GM11168 (cell line): ENCODE measurements around the gene NBEAL2.

Experiments
- in situ Hi-C: fragments of 300-500 bp; cut with MboI; formaldehyde crosslinking; loops from one replicate; pipeline ENCODE4 v1.12.0; 2022; ENCODE audit warnings: low sequenced_read_pairs; ENCODE audit not compliant: unreplicated experiment

NBEAL2 gene

DNA sequence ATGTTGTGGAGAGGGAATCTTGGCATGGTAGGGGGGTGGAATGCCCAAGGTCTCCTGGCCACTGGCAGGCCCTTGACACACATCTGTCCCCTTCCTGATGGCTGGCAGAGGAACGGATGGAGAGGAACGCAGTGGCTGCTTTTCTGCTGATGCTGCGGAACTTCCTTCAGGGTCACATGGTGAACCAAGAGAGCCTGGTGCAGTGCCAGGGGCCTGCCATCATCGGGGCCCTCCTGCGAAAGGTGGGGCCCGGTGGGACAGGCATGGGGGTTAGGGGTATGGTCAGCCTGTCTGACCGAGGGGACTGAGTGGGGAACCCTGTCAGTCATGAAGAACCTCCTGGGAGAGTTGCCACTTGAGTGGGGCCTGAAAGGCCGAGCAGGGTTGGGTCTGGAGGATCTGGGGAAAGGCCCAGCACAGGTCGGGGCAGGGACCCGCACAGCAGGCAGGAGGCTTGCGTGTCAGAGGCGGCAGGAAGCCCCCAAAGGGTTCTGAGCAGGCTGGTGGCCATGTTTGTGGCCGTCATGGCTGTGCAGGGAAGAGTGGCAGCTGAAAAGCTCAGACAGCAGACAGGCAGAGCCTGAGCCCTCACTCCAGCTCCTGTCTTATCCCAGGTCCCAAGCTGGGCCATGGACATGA is 18.1 kb downstream of the NBEAL2 start:
- in situ Hi-C loops = no loop called here

DNA sequence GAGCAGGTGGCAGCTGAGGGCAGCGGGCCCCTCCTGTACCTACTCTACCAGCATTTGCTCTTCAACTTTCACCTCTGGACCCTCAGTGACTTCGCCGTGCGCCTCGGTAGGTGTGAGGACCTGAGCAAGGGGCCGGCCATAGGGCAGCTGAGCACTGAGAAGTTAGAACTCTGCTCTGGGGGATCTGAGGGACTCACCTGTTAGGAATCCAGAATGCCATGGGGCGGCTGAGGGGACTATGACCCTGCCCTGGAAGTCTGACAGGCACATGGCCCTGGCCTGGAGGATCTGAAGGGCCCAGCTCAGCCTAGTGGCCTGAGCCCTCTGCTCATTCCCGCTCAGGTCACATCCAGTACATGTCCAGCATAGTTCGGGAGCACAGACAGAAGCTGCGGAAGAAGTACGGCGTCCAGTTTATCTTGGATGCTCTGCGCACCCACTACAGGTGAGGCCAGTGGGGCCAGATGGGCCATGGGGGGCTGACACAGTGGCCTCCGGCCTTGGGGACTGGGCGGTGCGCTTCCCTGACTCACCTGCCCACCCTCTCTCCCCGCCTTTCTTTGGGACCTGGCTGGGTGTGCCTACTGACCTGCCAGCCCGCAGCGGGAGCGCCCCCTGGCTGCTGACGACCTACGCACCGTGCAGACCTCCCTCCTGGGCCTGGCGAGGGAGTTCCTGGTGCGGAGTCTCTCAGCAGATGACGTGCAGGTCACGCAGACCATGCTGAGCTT is 18.8 kb downstream of the NBEAL2 start:
- in situ Hi-C loops = no loop called here

DNA sequence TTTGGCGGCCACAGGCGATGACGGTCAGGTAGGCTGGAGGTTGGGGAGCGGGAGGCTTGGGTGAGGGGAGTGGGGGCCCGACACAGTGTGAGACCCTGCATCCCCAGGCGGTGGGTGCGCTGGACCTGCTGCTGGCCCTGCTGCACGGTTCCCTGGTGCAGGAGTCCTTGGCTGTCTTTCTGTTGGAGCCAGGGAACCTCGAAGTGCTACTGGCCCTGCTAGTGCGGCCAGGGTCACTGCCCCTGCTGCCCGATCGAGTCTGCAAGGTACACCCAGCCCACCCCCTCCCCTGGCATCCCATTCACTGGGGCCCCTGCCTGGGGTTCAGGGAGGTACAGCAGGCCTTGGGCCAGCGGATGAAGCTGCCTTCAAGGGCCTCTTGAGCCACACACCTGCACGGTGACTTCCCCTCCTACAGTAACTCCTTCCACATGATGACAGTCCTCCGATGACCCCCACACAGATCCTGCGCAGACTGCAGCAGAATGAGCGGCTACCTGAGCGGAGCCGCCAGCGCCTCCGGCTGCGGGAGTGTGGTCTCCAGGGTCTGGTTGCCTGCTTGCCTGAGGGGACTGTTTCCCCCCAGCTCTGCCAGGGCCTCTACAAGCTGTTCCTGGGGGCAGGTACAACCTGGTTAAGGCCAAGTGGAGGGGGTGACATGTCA is 19.5 kb downstream of the NBEAL2 start:
- in situ Hi-C loops = no loop called here

DNA sequence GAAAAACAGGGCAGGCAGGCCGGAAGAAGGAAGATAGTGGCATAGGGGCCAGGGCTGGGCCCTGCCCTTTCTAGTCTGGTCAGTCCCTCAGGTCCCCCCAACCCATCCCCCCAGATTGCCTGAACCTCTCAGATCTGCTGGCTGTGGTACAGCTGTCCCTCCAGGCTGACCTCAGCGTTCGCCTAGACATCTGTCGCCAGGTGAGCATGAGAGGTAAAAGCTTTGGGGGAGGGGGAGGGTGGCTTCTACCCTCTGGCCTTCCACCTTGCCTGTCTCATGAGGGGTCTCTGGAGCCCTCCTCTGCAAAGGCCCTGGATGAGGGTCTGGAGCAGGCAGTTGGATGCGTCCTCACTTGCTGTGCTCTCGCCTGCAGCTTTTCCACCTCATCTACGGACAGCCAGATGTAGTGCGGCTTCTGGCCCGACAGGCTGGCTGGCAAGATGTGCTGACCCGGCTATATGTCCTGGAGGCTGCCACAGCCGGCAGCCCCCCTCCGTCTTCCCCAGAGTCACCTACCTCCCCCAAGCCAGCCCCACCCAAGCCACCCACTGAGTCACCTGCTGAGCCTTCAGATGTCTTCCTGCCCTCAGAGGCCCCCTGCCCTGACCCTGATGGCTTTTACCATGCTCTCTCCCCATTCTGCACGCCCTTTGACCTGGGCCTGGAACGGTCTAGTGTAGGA is 20.2 kb downstream of the NBEAL2 start:
- in situ Hi-C loops = loop anchor here (25.0 kb wide), 1 partner anchor 287 kb away; the partner anchor contains the start of genes PRSS50 and TMIE

DNA sequence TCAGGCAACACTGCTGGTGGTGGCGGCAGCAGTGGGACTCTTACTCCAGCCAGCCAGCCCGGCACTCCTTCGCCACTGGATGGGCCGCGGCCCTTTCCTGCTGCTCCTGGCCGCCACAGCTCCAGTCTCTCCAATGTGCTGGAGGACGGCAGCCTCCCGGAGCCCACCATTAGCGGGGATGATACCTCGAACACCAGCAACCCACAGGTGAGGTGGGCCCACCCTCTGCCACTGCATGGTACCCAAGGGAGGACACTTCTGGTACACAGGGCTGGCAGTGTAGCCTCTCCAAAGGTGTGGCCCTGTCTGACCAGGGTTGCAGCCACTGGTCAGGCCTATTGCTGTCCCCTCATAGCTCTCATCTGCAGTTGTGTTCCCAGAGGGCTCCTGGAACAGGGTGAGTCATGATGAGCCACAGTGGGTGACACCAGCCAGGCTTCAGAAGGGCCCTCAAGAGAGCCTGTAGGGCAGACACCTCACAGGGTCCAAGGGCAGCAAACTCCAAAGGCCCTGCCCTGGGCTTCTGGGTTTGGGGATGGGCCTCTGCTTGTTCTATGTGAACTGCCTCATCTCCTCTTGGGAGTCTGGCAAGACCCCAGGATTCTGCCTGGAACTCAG is 20.8 kb downstream of the NBEAL2 start:
- in situ Hi-C loops = loop anchor here (25.0 kb wide), 1 partner anchor 288 kb away; the partner anchor contains the start of genes PRSS50 and TMIE

DNA sequence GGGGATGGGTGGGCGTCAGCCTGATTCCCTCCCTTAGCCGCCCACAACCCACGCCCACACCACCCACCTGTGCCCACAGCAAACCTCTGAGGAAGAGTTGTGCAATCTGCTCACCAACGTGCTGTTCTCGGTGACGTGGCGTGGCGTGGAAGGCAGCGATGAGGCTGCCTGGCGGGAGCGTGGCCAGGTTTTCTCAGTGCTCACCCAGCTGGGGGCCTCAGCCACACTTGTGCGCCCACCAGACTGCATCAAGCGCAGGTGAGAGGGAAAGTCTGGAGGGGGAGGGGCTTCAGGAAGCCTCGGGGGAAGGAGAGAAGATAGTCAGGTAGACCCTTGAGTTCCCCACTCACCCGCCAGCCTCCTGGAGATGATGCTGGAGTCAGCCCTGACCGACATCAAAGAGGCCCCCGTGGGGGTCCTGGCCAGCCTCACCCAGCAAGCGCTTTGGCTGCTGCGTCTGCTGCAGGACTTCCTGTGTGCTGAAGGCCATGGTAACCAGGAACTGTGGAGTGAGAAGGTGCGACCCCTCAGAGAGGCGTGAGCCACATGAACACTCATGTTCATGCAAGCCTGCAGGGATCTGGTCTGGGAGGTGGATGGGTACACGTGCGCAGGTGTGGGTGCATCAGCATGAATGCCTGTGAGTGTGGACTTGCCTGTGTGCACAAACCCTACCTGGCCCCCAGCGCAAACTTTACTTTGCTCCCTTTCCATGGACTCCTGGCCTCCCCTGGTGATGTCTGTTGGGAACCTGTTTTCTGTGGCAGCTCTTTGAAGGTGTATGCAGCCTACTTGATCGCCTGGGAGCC is 21.7 kb downstream of the NBEAL2 start:
- in situ Hi-C loops = loop anchor here (25.0 kb wide), 1 partner anchor 289 kb away; the partner anchor contains the start of genes PRSS50 and TMIE

DNA sequence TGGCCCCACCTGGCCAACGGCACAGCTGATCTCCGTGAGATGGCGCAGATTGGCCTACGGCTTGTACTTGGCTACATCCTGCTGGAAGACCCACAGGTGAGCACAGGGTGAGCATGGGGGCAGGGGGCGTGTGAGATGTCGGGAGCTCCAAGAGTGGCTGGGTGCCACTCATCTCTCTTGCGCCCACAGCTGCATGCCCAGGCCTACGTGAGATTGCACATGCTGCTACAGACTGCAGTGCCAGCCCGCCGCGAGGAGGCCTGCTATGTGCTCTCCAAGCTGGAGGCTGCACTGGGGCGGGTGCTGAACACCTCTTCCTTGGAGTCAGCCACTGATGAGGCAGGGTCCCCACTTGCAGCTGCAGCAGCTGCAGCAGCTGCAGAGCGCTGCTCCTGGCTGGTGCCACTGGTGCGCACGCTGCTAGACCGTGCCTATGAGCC is 22.3 kb downstream of the NBEAL2 start:
- in situ Hi-C loops = loop anchor here (25.0 kb wide), 1 partner anchor 289 kb away; the partner anchor contains the start of genes PRSS50 and TMIE

DNA sequence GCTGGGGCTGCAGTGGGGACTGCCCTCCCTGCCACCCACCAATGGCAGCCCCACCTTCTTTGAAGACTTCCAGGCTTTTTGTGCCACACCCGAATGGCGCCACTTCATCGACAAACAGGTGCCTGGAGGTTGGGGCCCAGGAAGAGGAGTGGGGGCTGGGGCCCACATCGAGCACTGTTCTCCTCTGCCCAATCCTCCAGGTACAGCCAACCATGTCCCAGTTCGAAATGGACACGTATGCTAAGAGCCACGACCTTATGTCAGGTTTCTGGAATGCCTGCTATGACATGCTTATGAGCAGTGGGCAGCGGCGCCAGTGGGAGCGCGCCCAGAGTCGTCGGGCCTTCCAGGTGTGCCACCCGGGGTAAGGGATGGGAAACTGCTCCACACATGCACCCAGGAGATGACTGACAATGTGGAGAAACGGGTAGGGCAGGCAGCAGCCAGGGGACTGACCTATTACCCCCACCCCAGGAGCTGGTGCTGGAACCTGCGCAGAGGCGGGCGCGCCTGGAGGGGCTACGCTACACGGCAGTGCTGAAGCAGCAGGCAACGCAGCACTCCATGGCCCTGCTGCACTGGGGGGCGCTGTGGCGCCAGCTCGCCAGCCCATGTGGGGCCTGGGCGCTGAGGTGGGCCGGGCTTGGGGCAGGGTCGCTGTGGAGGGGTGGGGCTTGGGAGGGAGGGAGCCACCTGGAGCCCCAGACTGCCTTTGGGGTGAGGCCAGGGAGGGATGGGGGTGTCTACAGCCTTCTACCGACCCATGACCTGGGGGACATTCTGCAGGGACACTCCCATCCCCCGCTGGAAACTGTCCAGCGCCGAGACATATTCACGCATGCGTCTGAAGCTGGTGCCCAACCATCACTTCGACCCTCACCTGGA is 22.9 kb downstream of the NBEAL2 start:
- in situ Hi-C loops = loop anchor here (25.0 kb wide), 1 partner anchor 290 kb away; the partner anchor contains the start of genes PRSS50 and TMIE

DNA sequence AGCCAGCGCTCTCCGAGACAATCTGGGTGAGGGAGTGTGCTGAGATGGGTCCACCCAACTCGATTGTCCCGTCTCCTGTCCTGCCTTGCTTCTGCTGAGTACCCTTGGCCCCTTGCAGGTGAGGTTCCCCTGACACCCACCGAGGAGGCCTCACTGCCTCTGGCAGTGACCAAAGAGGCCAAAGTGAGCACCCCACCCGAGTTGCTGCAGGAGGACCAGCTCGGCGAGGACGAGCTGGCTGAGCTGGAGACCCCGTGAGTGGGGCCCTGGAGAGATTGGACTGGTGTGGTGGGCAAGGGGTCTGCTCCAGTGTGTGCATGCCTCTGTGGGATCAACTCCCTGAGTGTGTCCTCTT is 23.6 kb downstream of the NBEAL2 start:
- in situ Hi-C loops = loop anchor here (25.0 kb wide), 1 partner anchor 291 kb away; the partner anchor contains the start of genes PRSS50 and TMIE

DNA sequence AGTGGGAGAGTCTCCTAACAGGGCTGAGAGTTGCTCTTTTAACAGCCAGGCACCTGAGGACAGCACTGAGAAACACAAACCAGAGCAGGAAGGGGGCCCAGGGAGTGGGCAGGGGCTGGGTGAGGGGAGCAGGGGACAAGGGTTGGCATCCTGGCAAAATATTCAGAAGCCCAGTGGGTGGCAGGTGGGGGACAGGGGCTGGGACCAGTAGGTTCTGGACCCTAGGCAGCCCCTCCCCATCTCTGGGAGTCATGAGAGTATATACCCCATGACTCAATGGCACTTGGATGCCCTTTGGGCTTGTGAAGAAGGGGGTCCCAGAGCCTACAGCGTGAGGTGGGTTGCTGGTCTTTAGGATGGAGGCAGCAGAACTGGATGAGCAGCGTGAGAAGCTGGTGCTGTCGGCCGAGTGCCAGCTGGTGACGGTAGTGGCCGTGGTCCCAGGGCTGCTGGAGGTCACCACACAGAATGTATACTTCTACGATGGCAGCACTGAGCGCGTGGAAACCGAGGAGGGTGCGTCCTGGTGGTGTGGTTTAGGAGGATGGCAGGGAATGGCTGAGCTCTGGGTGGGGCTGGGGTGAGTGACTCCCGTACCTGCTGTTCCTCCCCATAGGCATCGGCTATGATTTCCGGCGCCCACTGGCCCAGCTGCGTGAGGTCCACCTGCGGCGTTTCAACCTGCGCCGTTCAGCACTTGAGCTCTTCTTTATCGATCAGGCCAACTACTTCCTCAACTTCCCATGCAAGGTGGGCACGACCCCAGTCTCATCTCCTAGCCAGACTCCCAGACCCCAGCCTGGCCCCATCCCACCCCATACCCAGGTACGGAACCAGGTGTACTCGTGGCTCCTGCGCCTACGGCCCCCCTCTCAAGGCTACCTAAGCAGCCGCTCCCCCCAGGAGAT is 24.2 kb downstream of the NBEAL2 start:
- in situ Hi-C loops = loop anchor here (25.0 kb wide), 1 partner anchor 291 kb away; the partner anchor contains the start of genes PRSS50 and TMIE

DNA sequence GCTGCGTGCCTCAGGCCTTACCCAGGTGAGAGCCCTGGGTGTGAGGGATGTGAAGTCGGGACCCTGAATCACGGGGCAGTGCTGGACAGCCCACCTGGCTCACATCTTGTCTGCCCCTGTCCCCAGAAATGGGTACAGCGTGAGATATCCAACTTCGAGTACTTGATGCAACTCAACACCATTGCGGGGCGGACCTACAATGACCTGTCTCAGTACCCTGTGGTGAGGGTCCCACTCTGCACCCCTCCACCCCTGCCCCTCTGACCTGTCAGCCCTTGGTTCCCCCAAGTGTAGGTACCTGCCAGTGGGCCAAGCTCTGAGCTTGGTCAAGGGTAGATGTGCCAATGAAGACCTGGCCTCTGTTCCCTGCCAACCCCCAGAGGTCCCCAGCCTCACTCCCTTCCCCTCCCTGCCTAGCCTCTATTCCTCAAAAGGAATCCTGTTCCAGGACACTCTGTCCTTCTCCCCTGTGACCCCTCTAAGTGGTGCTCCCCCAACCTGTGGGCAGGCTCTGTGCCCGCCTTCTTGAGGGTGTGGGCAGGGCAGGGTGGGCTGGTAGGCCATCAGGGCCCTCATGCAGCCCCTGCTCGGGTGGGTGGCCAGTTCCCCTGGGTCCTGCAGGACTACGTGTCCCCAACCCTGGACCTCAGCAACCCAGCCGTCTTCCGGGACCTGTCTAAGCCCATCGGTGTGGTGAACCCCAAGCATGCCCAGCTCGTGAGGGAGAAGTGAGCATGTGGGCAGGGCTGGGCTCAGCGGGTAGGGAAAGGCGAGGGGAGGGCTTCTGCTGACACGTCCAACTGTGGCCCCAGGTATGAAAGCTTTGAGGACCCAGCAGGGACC is 25.1 kb downstream of the NBEAL2 start:
- in situ Hi-C loops = loop anchor here (25.0 kb wide), 1 partner anchor 292 kb away; the partner anchor contains the start of genes PRSS50 and TMIE

DNA sequence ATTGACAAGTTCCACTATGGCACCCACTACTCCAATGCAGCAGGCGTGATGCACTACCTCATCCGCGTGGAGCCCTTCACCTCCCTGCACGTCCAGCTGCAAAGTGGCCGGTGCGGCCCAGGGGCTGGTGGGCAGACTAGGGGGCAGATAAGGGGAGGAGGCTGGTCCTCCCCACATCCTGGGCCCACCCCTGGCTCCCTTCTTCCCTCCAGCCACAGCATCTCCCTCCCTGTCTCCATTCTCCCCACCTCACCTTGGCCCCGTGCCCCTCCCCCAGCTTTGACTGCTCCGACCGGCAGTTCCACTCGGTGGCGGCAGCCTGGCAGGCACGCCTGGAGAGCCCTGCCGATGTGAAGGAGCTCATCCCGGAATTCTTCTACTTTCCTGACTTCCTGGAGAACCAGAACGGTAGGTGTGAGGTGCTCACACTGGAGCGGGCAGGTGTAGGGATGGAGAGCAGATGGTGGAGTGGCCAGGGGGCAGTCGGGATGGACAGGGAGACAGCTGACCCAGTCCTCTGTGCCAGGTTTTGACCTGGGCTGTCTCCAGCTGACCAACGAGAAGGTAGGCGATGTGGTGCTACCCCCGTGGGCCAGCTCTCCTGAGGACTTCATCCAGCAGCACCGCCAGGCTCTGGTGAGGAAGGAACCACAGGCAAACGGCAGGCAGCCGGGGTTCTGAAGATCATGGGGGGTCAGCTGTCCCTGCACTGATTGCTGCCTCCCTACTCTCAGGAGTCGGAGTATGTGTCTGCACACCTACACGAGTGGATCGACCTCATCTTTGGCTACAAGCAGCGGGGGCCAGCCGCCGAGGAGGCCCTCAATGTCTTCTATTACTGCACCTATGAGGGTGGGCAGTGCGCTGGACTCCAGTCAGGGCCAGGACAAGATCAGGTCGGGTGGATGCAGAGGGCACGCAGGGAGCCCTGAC is 26.0 kb downstream of the NBEAL2 start:
- in situ Hi-C loops = loop anchor here (25.0 kb wide), 1 partner anchor 293 kb away; the partner anchor contains the start of genes PRSS50 and TMIE

DNA sequence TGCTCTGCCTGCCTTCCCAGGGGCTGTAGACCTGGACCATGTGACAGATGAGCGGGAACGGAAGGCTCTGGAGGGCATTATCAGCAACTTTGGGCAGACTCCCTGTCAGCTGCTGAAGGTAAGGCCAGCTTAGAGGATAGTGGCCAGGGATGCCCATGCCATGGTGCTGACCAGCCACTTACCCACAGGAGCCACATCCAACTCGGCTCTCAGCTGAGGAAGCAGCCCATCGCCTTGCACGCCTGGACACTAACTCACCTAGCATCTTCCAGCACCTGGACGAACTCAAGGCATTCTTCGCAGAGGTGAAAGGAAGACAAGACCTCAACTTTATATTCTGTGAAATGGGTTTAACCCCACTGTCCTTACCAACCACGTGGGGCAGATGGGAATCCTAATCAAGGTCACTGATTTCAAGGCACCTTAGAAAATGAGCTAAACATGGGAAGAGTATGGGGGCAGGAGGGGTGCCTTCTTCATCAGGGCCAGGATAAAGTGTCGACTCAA is 26.7 kb downstream of the NBEAL2 start:
- in situ Hi-C loops = loop anchor here (25.0 kb wide), 1 partner anchor 294 kb away; the partner anchor contains the start of genes PRSS50 and TMIE

DNA sequence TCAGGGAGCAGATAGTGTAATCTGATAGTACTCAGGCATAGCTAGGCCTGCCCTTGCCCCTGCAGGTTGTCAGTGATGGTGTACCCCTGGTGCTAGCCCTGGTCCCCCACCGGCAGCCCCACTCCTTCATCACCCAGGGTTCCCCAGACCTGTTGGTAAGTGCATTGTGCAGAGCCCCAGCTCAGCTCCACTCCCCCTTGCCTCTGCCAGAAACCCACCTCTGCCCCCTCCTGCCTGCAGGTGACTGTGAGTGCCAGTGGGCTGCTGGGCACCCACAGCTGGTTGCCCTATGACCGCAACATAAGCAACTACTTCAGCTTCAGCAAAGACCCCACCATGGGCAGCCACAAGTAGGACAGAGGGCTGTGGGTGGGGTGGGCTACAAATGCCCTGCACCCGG is 27.5 kb downstream of the NBEAL2 start:
- in situ Hi-C loops = loop anchor here (25.0 kb wide), 1 partner anchor 295 kb away; the partner anchor contains the start of genes PRSS50 and TMIE
